HCT116 (cell line): Measurements from ENCODE around the gene PHYKPL. TPM values are rescaled to one million over a fixed set of nuclear protein-coding genes. Genes with fewer than 3 reads are reported as not detected.
A peak's percentile ranks its signal among the peaks of the same experiment; 100 is the strongest.

Source experiments
- ATAC-seq: fragments of 200-7000 bp; cut with Tn5 transposase; 2 replicates; pipeline ENCODE4 v1.9.1; 2020; ENCODE audit warnings: mild to moderate bottlenecking, moderate library complexity
- BruUV-seq: library from RNA; stranded (reverse); fragments of 400-500 nt; replicated peaks from 2 replicates; lab custom pipeline; 2021; lab: Mats Ljungman, UMichigan
- CTCF ChIA-PET: fragments of 300-600 bp; sonication (Branson Sonifier 250); formaldehyde crosslinking; loops from one replicate; lab custom pipeline; 2021; ENCODE audit warnings: antibody characterized with exemption; lab: Charles Lee
- POLR2A ChIA-PET: fragments of 300-600, 350-600 bp; sonication (Branson Sonifier 250); formaldehyde crosslinking; loops from one replicate; lab custom pipeline; 2021; ENCODE audit warnings: antibody characterized with exemption; lab: Charles Lee
- RAD21 ChIA-PET, 2 experiments: fragments of 300-600 bp; sonication (Branson Sonifier 250); formaldehyde crosslinking; loops; one replicate each; lab custom pipeline; 2023; ENCODE audit warnings: low total read pairs in 2 of 2; ENCODE audit not compliant: uncharacterized antibody in 2 of 2, unreplicated experiment in 2 of 2, low non-redundant PET in 1 of 2; lab: Charles Lee
- DNase-seq: peaks from one replicate; pipeline ENCODE4 v3.0.0-alpha.2; 2010; ENCODE audit warnings: low read depth, low spot score
- H2AFZ ChIP-seq: fragments of 200-600 bp; shearing (Covaris generic), sonication (generic); 2 replicates; pipeline ENCODE4 v1.6.1; 2017; ENCODE audit warnings: low read depth, mixed run types, mixed read lengths, antibody characterized with exemption, low read length; ENCODE audit not compliant: poor library complexity, severe bottlenecking
- H3K27ac ChIP-seq: 2 replicates; pipeline ENCODE4 v1.5.1; 2012; ENCODE audit warnings: low read depth, low read length
- H3K27me3 ChIP-seq: fragments of 200-600 bp; sonication (generic); 2 replicates; pipeline ENCODE4 v1.6.1; 2016; ENCODE audit warnings: mixed run types, low read length, mixed read lengths; ENCODE audit not compliant: insufficient read depth
- H3K36me3 ChIP-seq, 2 experiments: fragments of 200-500 bp in 1 of 2; fragments of 200-600 bp in 1 of 2; sonication (Bioruptor generic) in 1 of 2; sonication (generic) in 1 of 2; 2 replicates each; pipeline versions ENCODE4 v1.5.1 to v1.6.1; 2014 to 2016; ENCODE audit warnings: low read length in 2 of 2, inconsistent platforms in 1 of 2, mixed read lengths in 1 of 2, mixed run types in 1 of 2; ENCODE audit not compliant: insufficient read depth in 2 of 2, control insufficient read depth in 1 of 2
- H3K4me1 ChIP-seq, 2 experiments: fragments of 200-600 bp in 1 of 2; sonication (generic) in 1 of 2; 2 replicates each; pipeline versions ENCODE4 v1.5.1 to v1.6.1; 2012 to 2017; ENCODE audit warnings: low read length in 2 of 2, inconsistent platforms in 1 of 2, mild to moderate bottlenecking in 1 of 2, mixed read lengths in 1 of 2, mixed run types in 1 of 2, moderate library complexity in 1 of 2; ENCODE audit not compliant: insufficient read depth in 2 of 2, control insufficient read depth in 1 of 2
- H3K4me2 ChIP-seq: fragments of 200-600 bp; sonication (generic); 2 replicates; pipeline ENCODE4 v1.6.1; 2017; ENCODE audit warnings: mixed run types, low read length, mixed read lengths
- H3K4me3 ChIP-seq, 2 experiments: fragments of 200-600 bp in 1 of 2; sonication (generic) in 1 of 2; replicated peaks in 1 of 2; 2 replicates each; pipeline ENCODE4 v1.5.1; 2011 to 2016; ENCODE audit warnings: low read length in 2 of 2, control low read depth in 1 of 2, low read depth in 1 of 2, mild to moderate bottlenecking in 1 of 2, mixed read lengths in 1 of 2, mixed run types in 1 of 2
- H3K79me2 ChIP-seq: fragments of 200-600 bp; sonication (generic); 2 replicates; pipeline ENCODE4 v1.6.1; 2017; ENCODE audit warnings: mild to moderate bottlenecking, mixed run types, low read length, moderate library complexity, mixed read lengths; ENCODE audit not compliant: insufficient read depth
- H3K9ac ChIP-seq: fragments of 200-600 bp; sonication (generic); 2 replicates; pipeline ENCODE4 v1.6.1; 2016; ENCODE audit warnings: low read length, mixed read lengths
- H3K9me2 ChIP-seq: fragments of 200-600 bp; sonication (generic), shearing (Covaris generic); 2 replicates; pipeline ENCODE4 v1.6.1; 2017; ENCODE audit warnings: mixed run types, mild to moderate bottlenecking, moderate library complexity; ENCODE audit not compliant: insufficient read depth
- H3K9me3 ChIP-seq, 2 experiments: fragments of 200-500 bp in 1 of 2; fragments of 200-600 bp in 1 of 2; sonication (Bioruptor generic) in 1 of 2; sonication (generic) in 1 of 2; 2 replicates each; pipeline ENCODE4 v1.6.1; 2014 to 2017; ENCODE audit warnings: low read length in 2 of 2, mixed read lengths in 2 of 2, inconsistent platforms in 1 of 2, low read depth in 1 of 2, mild to moderate bottlenecking in 1 of 2, mixed run types in 1 of 2, moderate library complexity in 1 of 2; ENCODE audit not compliant: control insufficient read depth in 1 of 2, insufficient read depth in 1 of 2
- H4K20me1 ChIP-seq: fragments of 200-600 bp; sonication (generic), shearing (Covaris generic); 2 replicates; pipeline ENCODE4 v1.6.1; 2017; ENCODE audit warnings: mixed run types, mild to moderate bottlenecking, moderate library complexity; ENCODE audit not compliant: insufficient read depth
- CTCF ChIP-seq, 3 experiments: fragments of 200-600 bp in 1 of 3; sonication (generic) in 1 of 3; IDR thresholded peaks in 2 of 3; conservative IDR thresholded peaks in 1 of 3; 2 replicates each; pipeline ENCODE4 v1.5.1; 2012 to 2017; ENCODE audit warnings: low read depth in 2 of 3, low read length in 2 of 3, antibody characterized with exemption in 1 of 3, borderline replicate concordance in 1 of 3, control low read depth in 1 of 3, mild to moderate bottlenecking in 1 of 3, mixed read lengths in 1 of 3, mixed run types in 1 of 3, moderate library complexity in 1 of 3; ENCODE audit not compliant: insufficient read depth in 1 of 3
- EGR1 ChIP-seq: IDR thresholded peaks from 2 replicates; pipeline ENCODE4 v1.6.1; 2012; ENCODE audit warnings: low read depth
- ELF1 ChIP-seq: IDR thresholded peaks from 2 replicates; pipeline ENCODE4 v1.6.1; 2012; ENCODE audit warnings: low read depth, borderline replicate concordance
- FOSL1 ChIP-seq: IDR thresholded peaks from 2 replicates; pipeline ENCODE4 v1.6.1; 2012; ENCODE audit warnings: low read depth
- JUND ChIP-seq: IDR thresholded peaks from 2 replicates; pipeline ENCODE4 v1.6.1; 2012
- POLR2AphosphoS5 ChIP-seq: IDR thresholded peaks from 2 replicates; pipeline ENCODE4 v1.6.1; 2011; ENCODE audit warnings: mild to moderate bottlenecking, low read depth, low read length, moderate library complexity
- YY1 ChIP-seq: IDR thresholded peaks from 2 replicates; pipeline ENCODE4 v1.6.1; 2011; ENCODE audit warnings: low read length, low read depth, moderate library complexity, mild to moderate bottlenecking; ENCODE audit not compliant: insufficient replicate concordance; ENCODE audit errors: extremely low read depth
- intact Hi-C: fragments of 100-400 bp; cut with micrococcal nuclease; formaldehyde crosslinking; loops from 2 replicates; pipeline ENCODE4 v1.10.0; 2022
- total RNA-seq: library from RNA; stranded (reverse); gene quantifications from one replicate; pipeline ENCODE4 v1.2.1, GENCODE V29; 2021; ENCODE audit not compliant: unreplicated experiment
- TF ChIP-seq, protein P1 (sequence below): IDR thresholded peaks from 2 replicates; pipeline ENCODE4 v1.6.1; 2012
- TF ChIP-seq, protein P2 (sequence below): IDR thresholded peaks from 2 replicates; pipeline ENCODE4 v1.6.1; 2012

PHYKPL gene
- total RNA-seq, 1 experiment from 2014 or later, result 57.8 TPM

DNA sequence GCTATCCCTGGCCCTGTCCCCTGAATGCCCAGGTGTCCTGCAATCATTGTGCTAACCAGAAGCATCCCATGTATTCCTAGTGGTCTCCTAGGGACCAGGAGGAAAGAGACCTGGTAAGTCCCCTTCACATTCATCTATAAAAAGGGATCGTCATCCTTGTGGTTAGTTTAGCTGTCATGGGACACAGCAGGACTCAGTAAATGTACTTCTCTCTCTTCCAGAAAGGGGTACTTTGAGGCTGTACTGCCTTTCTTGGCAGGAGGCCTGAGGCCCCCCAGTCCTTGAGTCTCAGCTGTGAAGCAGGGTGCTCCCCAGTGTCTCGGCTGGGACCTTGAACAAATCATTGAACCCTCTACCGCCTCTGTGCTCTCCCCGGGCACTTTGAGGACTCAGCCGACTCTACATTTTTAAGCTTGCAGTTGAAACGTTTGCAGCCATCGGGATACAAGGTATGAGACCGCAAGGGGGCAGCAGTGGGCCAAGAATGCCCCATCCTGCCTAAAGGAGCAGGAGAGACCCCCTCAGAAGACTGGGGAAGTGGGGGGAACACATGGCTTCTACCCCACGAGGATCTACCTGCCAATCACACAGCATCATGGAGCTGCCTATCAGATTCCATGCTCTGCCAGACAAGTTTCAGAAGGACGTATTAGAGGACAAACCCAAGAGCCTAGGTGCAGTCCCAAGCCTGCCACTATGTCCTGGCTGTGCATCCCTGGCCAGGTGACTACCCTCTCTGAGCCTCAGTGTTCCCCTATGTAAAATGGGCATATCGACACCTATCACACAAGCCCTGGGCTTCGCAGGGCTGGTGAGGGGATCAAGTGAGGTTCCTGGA, 2.4 kb upstream of the PHYKPL start:
- TF ChIP-seq JUND (no peak), CTCF (IDR thresholded peaks at IDR 0.05 in 2 of 3, conservative IDR thresholded peaks at IDR 0.05 in 1 of 3; ENCODE audit: borderline replicate concordance in 1 of 3, insufficient read depth in 1 of 3, low read depth in 2 of 3, low read length in 2 of 3) (peak in 2 of 3 experiments; percentile 84 to 90; a peak in 4 of 6 replicates), FOSL1 (no peak), EGR1 (no peak), ELF1 (no peak), YY1 (peak; percentile 35), POLR2AphosphoS5 (no peak)
- TF ChIP-seq, protein P1, sequence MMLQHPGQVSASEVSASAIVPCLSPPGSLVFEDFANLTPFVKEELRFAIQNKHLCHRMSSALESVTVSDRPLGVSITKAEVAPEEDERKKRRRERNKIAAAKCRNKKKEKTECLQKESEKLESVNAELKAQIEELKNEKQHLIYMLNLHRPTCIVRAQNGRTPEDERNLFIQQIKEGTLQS, result no peak
- TF ChIP-seq, protein P2, sequence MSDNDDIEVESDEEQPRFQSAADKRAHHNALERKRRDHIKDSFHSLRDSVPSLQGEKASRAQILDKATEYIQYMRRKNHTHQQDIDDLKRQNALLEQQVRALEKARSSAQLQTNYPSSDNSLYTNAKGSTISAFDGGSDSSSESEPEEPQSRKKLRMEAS, result no peak
- ChIA-PET RAD21 (no interaction called here), POLR2A (no interaction called here), CTCF (interaction anchor here (0.5 to 1.5 kb wide), 10 partner anchors 12 to 225 kb away, joined by 3 to 13 read pairs (median 4); partner anchors contain the start of gene HNRNPAB)
- Histone ChIP-seq H3K4me2 (peak overlapping the region; percentile 56), H3K9ac (0 out of 2 replicates have a peak overlapping the region, but pooled peaks have one; percentile 21), H3K27me3 (no peaks in the 10 kb centered on the region), H2AFZ (peak overlapping the region; percentile 84), H3K9me2 (no peaks in the 10 kb centered on the region), H3K4me1 (peaks cover 13 to 31% of the 10 kb centered on the region in 2 experiments), H3K9me3 (no peaks in the 10 kb centered on the region), H3K4me3 (no peak overlapping the region), H3K79me2 (peaks cover 21% of the 10 kb centered on the region), H4K20me1 (no peaks in the 10 kb centered on the region), H3K36me3 (peaks cover 0 to 14% of the 10 kb centered on the region in 2 experiments; a peak in 1 of 4 replicates), H3K27ac (no peak overlapping the region)
- BruUV-seq, result no TSS peak
- intact Hi-C loops, result loop anchor here (5.0 kb wide), 1 partner anchor 317 kb away; no protein-coding TSS in a partner anchor
- DNase-seq (peak; percentile 70), ATAC-seq (peak; percentile 51)
